GM13976 (cell line): ENCODE data around the gene ERO1B.

Source experiments
- DNase-seq: peaks from one replicate; pipeline ENCODE4 v3.0.0; 2012; ENCODE audit warnings: low spot score
- in situ Hi-C: fragments of 300-500 bp; cut with MboI; formaldehyde crosslinking; loops from one replicate; pipeline ENCODE4 v1.12.0; 2022; ENCODE audit warnings: low sequenced_read_pairs, mixed read lengths, inconsistent platforms; ENCODE audit not compliant: unreplicated experiment
- TF ChIP-seq, protein P1 (sequence below): IDR thresholded peaks from 2 replicates; pipeline ENCODE4 v1.5.1; 2012; ENCODE audit warnings: borderline replicate concordance, mild to moderate bottlenecking; ENCODE audit not compliant: insufficient read depth; ENCODE audit errors: extremely low read depth, missing control alignments, control extremely low read depth

ERO1B gene

DNA sequence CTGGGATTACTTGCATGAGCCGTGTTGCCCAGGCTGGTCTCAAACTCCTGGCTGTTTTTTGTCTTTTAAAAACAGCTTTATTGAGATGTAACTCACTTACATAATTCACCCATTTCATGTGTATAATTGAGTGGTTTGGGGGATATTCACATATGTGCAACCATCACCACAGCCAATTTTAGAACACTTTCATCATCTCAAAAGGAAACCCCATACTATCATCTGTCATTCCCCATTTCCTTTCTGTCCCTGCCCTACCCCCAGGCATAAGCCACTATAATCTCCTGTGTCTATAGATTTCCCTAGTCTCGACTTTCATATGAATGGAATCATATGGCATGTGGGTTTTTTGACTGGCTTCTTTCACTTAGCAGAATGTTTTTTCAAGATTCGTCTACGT, 96.1 kb downstream of the ERO1B start:
- in situ Hi-C loops, result no loop called here
- no peak for DNase-seq

GRCh38 chr1:236181059-236181458, 100.7 kb downstream of the ERO1B start:
- DNase-seq, result no peak
- TF ChIP-seq, protein P1, sequence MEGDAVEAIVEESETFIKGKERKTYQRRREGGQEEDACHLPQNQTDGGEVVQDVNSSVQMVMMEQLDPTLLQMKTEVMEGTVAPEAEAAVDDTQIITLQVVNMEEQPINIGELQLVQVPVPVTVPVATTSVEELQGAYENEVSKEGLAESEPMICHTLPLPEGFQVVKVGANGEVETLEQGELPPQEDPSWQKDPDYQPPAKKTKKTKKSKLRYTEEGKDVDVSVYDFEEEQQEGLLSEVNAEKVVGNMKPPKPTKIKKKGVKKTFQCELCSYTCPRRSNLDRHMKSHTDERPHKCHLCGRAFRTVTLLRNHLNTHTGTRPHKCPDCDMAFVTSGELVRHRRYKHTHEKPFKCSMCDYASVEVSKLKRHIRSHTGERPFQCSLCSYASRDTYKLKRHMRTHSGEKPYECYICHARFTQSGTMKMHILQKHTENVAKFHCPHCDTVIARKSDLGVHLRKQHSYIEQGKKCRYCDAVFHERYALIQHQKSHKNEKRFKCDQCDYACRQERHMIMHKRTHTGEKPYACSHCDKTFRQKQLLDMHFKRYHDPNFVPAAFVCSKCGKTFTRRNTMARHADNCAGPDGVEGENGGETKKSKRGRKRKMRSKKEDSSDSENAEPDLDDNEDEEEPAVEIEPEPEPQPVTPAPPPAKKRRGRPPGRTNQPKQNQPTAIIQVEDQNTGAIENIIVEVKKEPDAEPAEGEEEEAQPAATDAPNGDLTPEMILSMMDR, result no peak
- in situ Hi-C loops, result no loop called here

More for the DNA sequence above, 96.1 kb downstream of the ERO1B start:
- TF ChIP-seq, protein P1, result no peak

DNA sequence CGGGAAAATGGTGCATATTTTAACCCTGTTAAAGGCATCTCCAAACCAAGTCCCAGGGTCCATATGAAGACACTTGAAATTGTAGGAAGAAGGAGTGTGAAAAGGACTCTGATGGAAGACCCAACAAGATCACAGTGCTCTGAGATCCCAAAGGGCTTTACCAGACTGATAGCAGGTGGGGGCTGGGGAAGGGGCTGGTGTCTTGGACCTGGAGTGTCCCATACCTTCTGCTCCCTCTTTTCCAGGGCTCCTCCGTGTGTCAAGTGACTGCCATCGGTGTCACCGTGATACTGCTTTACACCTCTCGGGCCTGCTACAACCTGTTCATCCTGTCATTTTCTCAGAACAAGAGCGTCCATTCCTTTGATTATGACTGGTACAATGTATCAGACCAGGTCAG, 102.1 kb downstream of the ERO1B start:
- in situ Hi-C loops, result no loop called here
- TF ChIP-seq, protein P1, result no peak
- DNase-seq, result no peak

GRCh38 chr1:236176337-236177336, 105.1 kb downstream of the ERO1B start:
- DNase-seq, result no peak
- in situ Hi-C loops, result no loop called here
- TF ChIP-seq, protein P1, result no peak

DNA sequence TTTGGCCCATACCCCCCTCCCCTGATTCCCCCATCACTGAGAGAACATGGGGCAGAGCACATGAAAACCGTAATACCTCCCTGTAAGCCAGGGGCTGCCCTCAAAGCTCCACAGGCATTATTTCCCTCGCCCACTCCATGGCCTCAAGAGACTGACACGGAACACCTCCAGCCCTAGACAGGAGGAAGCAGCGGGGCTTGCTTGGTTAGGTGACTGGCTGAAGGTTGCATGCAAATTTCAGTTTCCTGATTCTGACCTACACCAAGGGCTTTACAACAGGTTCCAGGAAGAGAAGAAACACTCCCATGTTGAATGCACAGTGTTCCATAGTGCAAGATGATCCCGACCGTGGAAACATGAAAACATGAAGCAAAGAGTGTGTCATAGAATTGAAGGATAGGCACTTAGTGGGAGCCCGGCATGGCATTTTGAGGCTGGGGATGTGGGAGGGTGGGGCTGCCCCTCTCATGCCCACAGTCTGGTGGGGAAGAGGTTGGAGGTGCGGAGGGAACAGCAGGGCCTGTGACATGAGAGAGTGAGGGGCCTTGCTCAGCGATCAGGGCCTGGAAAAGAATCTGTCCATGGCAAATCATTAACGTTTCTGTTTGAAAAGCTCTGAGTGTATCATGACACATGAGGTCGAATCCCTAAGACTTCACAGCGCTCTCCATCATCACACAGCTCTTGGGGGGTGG, 106.0 kb downstream of the ERO1B start:
- in situ Hi-C loops, result no loop called here
- peak; percentile 55 for DNase-seq
- TF ChIP-seq, protein P1, result no peak

DNA sequence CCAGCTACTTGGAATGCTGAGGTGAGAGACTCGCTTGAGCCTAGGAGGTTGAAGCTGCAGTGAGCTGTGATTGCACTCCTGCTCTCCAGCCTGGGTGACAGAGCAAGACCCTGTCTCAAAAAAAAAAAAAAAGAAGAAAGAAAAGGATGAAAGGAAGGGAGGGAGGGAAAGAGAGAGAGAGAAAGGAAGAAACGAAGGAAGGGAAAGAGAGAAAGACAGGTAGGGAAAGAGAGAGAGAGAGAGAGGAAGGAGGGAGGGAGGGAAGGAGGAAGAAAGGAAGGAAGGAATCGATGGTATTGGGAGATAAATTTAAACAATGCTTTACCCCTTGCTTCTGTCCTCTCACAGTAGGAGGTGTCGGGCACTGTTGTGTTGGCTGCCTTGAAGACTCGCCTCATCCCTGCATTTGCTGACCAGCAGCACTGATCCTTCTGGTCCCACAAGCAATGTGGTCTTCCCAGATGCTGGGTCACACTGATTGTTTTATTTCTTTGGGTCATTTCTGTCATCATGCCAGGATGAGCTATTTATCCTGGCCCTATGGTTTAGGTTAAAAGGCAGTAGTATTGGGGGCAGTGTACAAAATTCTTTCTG, 108.5 kb downstream of the ERO1B start:
- TF ChIP-seq, protein P1, result no peak
- in situ Hi-C loops, result no loop called here
- no peak for DNase-seq
